IPS-15b (cell line): ENCODE measurements around the gene HIVEP2.

Experiments used
- H3K27me3 ChIP-seq: one replicate; pipeline ENCODE4 v1.6.1; 2013; ENCODE audit warnings: low read length; ENCODE audit not compliant: control insufficient read depth, insufficient read depth
- H3K36me3 ChIP-seq: one replicate; pipeline ENCODE4 v1.6.1; 2013; ENCODE audit warnings: low read length; ENCODE audit not compliant: control insufficient read depth, insufficient read depth
- H3K4me1 ChIP-seq: one replicate; pipeline ENCODE4 v1.6.1; 2013; ENCODE audit warnings: mild to moderate bottlenecking, low read length; ENCODE audit not compliant: control insufficient read depth, insufficient read depth
- H3K4me3 ChIP-seq: one replicate; pipeline ENCODE4 v1.5.1; 2013; ENCODE audit warnings: low read depth, low read length
- H3K9ac ChIP-seq: one replicate; pipeline ENCODE4 v1.6.1; 2013; ENCODE audit warnings: low read depth, mild to moderate bottlenecking, low read length
- H3K9me3 ChIP-seq: one replicate; pipeline ENCODE4 v1.6.1; 2013; ENCODE audit warnings: mild to moderate bottlenecking, low read length; ENCODE audit not compliant: control insufficient read depth, insufficient read depth

Gene HIVEP2

DNA sequence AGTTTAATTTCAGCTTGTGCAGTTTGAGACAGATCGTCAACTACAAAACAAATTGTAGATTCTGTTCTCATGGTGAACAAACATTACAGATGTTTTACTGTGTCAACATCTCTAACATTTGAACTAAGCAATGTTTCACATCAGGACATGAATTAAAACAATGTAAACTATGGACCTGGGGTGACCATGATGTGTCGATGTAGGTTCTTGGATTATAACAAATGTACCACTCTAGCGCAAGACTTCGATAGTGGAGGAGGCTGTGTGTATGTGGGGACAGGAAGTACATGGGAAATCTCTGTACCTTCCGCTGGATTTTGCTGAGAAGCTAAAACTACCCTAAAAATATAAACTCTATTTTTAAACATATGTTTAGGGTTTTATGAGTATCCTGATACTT lies 17.1 kb downstream of the HIVEP2 start:
- Histone ChIP-seq H3K9me3 (no peaks in the 10 kb centered on the region), H3K4me3 (no peak overlapping the region), H3K27me3 (peaks cover 3% of the 10 kb centered on the region), H3K36me3 (no peaks in the 10 kb centered on the region), H3K4me1 (peaks cover 3% of the 10 kb centered on the region), H3K9ac (no peak overlapping the region)

DNA sequence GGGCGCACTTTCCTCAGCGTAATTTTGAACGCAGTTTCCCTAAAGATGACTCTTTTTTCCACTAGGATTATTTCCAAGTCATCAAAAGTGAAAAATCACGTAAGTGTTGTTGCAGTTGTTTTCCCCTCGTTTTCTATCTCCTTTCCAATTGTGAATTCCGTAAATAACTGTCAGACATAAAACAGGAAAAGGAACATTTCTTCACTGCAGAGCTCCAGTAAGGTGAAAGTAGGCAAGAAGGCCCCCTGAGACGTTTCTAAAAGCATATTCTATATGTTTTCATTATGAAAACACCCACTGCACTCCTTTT lies 17.8 kb downstream of the HIVEP2 start:
- Histone ChIP-seq H3K9ac (no peak overlapping the region), H3K4me1 (peaks cover 3% of the 10 kb centered on the region), H3K36me3 (no peaks in the 10 kb centered on the region), H3K9me3 (no peaks in the 10 kb centered on the region), H3K27me3 (peaks cover 3% of the 10 kb centered on the region), H3K4me3 (peak overlapping the region; percentile 69)

- peak overlapping the region; percentile 49 for H3K9ac ChIP-seq
- H3K27me3 ChIP-seq: peaks cover 3% of the 10 kb centered on the region
Measured at GRCh38 chr6:142926494-142927270, 18.3 kb downstream of the HIVEP2 start.

GRCh38 chr6:142926177-142926493 lies 18.8 kb downstream of the HIVEP2 start:
- H3K4me1 ChIP-seq: peaks cover 3% of the 10 kb centered on the region
- no peaks in the 10 kb centered on the region for H3K36me3 ChIP-seq
- H3K27me3 ChIP-seq: peaks cover 3% of the 10 kb centered on the region
- no peaks in the 10 kb centered on the region for H3K9me3 ChIP-seq
- H3K9ac ChIP-seq: peak overlapping the region; percentile 49
- peak overlapping the region; percentile 69 for H3K4me3 ChIP-seq

More at GRCh38 chr6:142926494-142927270, 18.3 kb downstream of the HIVEP2 start:
- Histone ChIP-seq H3K4me1 (peaks cover 3% of the 10 kb centered on the region), H3K36me3 (no peaks in the 10 kb centered on the region), H3K9me3 (no peaks in the 10 kb centered on the region), H3K4me3 (peak overlapping the region; percentile 69)

DNA sequence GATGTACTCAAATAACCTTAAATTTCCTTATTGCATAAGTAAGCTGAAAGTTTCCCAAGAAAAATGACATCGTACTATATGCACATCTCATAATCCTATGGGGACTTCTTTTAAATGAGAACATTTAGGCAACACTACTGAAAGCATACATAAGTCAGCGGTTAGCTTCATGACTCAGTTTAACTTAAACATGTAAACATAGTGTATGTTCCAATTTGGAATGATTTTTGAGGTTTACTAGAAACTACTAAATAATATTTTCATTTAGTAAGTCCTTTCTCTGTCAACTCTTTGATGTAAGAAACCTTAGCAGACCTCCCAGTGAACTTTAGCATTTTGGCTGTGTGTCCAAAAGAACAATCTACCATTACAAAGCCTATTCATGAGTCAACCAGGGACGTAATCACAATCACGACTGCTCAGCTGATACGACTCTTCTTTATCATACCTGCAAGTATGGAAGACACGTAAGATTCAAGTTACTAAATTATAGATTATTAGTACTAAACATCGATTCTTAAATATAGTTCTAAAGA lies 19.3 kb downstream of the HIVEP2 start:
- Histone ChIP-seq H3K9ac (no peak overlapping the region), H3K4me1 (peaks cover 3% of the 10 kb centered on the region)

DNA sequence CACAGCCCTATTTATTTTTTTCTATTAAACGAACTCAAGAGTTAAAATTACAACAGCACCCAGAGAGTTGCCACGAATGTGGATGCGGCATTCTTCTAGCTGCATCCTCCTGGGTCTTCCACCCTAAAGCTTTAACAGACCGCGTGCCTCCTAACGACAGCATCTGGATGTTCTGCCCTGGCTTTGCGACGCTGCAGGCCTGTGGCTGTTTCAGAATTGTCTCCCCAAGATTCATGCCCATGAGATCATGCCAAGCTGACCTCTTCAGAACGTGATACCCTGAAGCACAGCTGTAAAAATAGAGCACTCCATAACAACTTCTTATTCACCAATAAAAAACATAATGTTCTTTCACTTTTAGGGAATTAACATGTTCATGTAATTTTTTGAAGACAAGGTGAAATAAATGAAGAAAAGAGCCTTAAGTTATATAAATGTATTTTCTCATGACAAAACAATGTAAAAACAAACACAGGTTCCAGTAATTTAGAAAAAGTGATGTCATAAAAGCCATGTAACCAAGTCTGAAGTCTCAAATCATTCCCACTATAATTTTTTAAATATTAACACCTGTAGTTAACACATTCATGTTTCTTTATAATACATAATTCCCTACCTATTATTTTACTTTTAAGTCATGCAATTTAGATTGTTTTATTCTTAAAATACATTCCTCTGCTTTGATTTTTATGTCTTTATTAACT lies 26.5 kb downstream of the HIVEP2 start:
- H3K4me1 ChIP-seq: no peaks in the 10 kb centered on the region
- H3K9ac ChIP-seq: no peak overlapping the region
- no peaks in the 10 kb centered on the region for H3K36me3 ChIP-seq
- H3K4me3 ChIP-seq: no peak overlapping the region
- H3K27me3 ChIP-seq: no peaks in the 10 kb centered on the region
- H3K9me3 ChIP-seq: no peaks in the 10 kb centered on the region

More for the DNA sequence above, 19.3 kb downstream of the HIVEP2 start:
- no peaks in the 10 kb centered on the region for H3K9me3 ChIP-seq
- H3K36me3 ChIP-seq: no peaks in the 10 kb centered on the region
- H3K4me3 ChIP-seq: no peak overlapping the region
- H3K27me3 ChIP-seq: peaks cover 3% of the 10 kb centered on the region

DNA sequence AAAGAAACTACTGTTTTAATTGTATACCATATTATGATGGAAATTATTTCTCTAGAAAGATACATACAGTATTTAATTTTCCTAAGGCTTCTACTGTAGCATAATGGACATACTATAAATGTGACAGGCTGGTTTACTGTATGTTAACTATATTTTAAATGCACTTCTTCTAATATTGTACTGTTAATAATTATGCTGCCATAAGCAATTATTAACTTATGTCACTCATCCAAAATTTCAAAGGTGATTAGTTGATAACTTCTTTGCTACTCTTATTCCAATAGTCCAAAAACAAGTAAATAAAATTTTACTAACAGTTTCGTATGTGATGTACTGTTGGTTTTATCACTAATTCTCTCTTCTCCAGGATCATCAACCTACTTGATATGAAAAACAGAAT lies 28.1 kb downstream of the HIVEP2 start:
- Histone ChIP-seq H3K4me1 (peaks cover under 1% of the 10 kb centered on the region), H3K9me3 (no peaks in the 10 kb centered on the region), H3K9ac (no peak overlapping the region), H3K36me3 (no peaks in the 10 kb centered on the region), H3K4me3 (no peak overlapping the region), H3K27me3 (no peaks in the 10 kb centered on the region)

GRCh38 chr6:142914937-142915697 lies 29.9 kb downstream of the HIVEP2 start:
- H3K9me3 ChIP-seq: no peaks in the 10 kb centered on the region
- no peaks in the 10 kb centered on the region for H3K36me3 ChIP-seq
- no peak overlapping the region for H3K4me3 ChIP-seq
- H3K27me3 ChIP-seq: no peaks in the 10 kb centered on the region
- H3K4me1 ChIP-seq: peaks cover 5% of the 10 kb centered on the region
- H3K9ac ChIP-seq: no peak overlapping the region

GRCh38 chr6:142914369-142914768 lies 30.6 kb downstream of the HIVEP2 start:
- Histone ChIP-seq H3K4me3 (no peak overlapping the region), H3K9me3 (no peaks in the 10 kb centered on the region), H3K4me1 (peaks cover 5% of the 10 kb centered on the region), H3K27me3 (no peaks in the 10 kb centered on the region), H3K9ac (no peak overlapping the region), H3K36me3 (no peaks in the 10 kb centered on the region)

- Histone ChIP-seq H3K4me1 (peaks cover 5% of the 10 kb centered on the region), H3K36me3 (no peaks in the 10 kb centered on the region), H3K9me3 (no peaks in the 10 kb centered on the region), H3K27me3 (no peaks in the 10 kb centered on the region), H3K4me3 (no peak overlapping the region), H3K9ac (no peak overlapping the region)
Measured at GRCh38 chr6:142913511-142914047, 31.4 kb downstream of the HIVEP2 start.

DNA sequence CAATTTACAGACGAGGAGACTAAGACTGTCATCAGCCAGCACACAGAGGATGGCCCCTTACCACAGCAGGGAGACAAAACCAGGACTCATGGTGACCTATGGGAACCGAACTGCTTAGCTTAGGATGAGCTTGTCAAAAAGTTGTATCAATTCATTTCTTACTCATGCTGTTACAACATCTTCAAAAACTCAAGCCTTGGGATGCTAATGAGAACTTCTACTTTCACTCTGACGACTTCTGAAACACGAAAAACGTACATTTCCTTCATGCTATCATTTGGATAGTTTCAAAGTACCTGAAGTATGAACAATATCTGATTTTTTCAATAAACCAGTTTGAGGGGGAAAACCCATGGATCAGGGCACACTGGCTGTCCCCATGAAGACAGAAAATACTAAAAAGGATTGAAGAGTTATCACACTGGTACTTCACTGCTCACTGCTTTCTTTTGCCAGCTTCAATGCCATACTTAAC lies 31.9 kb downstream of the HIVEP2 start:
- Histone ChIP-seq H3K4me3 (no peak overlapping the region), H3K9me3 (no peaks in the 10 kb centered on the region), H3K36me3 (no peaks in the 10 kb centered on the region), H3K27me3 (no peaks in the 10 kb centered on the region), H3K4me1 (peaks cover 5% of the 10 kb centered on the region), H3K9ac (no peak overlapping the region)
